NCI-H1417 treated with DMSO at 0.1 percent for 48 hours (cell line): ENCODE measurements around the gene SLC22A31.

ENCODE experiments used
- DNase-seq: peaks from one replicate; lab custom pipeline; 2025; lab: John Stamatoyannopoulos, UW

Gene SLC22A31

GRCh38 chr16:89164847-89165680, 35.3 kb downstream of the SLC22A31 start:
- no peak for DNase-seq

GRCh38 chr16:89164436-89164835, 35.9 kb downstream of the SLC22A31 start:
- no peak for DNase-seq

- DNase-seq = no peak
Measured at GRCh38 chr16:89163297-89163696, 37.0 kb downstream of the SLC22A31 start.

DNA sequence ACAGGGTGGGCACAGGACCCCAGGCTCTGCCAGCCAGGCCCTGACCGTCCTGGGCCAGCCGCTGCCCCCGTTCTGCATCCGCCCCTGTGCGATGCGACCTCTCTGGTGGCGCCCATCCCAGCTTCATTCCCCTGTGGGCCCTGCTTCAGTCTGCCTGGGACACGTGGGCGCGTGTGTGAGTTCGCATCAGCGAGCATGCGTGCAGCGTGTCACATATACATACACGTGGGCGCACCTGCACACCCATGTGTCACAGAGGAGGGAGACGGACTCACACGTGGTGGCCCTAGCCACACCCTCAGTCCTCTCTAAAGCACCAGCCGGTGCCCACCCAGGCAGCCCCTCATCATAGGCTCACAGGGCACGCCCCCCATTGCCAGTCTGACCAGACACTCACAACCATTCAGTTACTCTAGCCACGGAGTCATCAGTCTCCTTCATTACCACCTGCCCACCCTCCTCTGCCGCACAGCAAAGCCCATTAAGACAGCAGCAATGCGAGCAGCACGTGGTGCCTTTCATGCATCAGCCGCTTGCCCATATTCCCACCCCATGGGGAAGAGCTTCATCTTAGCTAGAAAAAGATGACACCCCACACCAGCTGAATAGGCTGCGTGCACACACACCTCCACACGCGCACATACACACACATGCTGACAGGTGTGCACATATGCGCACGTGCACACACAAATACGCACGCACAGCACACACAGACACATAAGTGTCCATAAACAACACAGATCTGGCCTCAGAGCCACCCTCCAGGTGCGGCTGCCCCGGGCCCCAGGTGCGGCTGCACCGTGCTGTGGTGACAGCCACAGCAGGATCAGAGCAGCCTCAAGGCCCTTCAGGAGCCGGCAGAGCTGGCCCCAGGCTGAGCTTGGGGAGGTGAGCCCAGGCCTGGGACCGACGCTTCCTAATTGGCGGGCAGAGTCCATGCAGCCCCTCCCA, 38.3 kb downstream of the SLC22A31 start:
- DNase-seq = no peak

GRCh38 chr16:89160977-89161701, 39.2 kb downstream of the SLC22A31 start:
- no peak for DNase-seq

DNA sequence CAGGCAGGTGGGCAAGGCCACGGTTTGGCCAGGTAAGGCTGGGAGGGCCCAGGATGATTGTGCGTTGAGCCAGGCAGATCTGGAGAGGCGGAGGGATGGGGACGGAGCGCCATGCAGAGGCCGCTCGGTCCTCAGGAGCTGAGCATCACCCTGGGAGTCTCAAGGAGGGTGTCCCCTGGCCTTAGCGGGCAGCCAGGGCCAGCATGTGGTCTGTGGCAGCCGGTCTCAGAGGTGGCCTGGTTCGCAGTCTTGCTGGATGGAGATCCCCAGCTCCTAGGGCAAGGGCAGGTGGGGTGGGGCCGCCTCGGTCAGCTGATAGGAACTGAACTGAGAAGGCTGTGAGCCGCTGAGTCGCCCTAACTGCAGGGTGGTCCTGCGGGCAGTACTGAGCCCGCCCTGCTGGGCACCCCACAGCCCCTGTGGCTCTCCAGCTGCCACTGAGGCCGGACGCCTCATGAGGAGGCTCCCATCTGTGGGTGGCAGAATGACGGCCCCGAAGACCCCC, 40.4 kb downstream of the SLC22A31 start:
- no peak for DNase-seq

DNA sequence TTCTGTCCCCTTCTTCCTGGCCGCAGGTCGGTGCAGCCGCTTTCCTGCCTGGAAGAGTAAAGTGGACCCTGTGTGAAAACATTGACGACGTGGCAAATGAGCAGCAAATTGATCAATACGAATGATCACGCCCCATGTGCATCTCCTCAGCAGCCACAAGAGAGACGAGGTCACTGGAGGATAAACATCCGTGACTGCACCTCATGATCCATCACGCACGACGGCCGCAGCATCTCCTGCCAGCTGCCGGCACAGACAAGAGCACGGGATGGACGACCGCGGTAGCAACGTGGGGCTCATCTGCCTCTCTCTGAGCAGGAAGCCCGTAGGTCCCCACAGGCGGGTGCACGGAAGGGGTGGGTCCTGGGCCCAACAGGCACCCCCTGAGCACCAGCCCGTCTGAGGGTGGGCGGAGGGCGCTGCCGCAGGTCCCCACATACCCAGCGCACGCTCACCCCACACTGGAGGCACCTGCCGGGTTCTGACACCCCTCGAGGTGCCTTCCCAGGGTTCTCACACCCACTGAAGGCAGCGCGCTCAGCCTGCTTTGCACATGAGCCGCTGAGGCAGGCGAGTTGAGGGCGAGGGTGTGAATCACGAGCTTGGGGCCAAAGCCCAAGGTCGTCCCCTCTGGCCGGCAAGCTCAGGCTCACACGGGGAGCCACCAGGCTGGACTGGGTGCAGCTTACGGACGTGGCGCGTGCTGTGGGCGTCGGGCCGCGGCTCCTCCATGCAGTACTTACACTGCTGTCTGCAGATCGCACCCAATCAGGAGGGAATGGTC, 41.1 kb downstream of the SLC22A31 start:
- DNase-seq = no peak

DNA sequence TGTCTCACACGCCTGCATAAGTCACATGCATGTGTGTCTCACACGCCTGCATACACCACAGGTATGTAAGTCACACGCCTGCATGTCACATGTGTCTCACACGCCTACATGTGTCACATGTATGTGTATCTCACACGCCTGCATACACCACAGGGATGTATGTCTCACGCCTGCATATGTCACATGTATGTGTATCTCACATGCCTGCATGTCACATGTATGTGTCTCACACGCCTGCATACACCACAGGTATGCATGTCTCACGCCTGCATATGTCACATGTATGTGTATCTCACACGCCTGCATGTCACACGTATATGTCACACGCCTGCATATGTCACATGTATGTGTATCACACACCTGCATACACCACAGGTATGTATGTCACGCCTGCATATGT, 42.6 kb downstream of the SLC22A31 start:
- DNase-seq = no peak

- DNase-seq = no peak
Measured at GRCh38 chr16:89156740-89157645, 43.3 kb downstream of the SLC22A31 start.

GRCh38 chr16:89155851-89156739, 44.2 kb downstream of the SLC22A31 start:
- no peak for DNase-seq

- no peak for DNase-seq
Measured at GRCh38 chr16:89155184-89155679, 45.1 kb downstream of the SLC22A31 start.

- no peak for DNase-seq
Measured at GRCh38 chr16:89154390-89155183, 45.8 kb downstream of the SLC22A31 start.

GRCh38 chr16:89153848-89154271, 46.5 kb downstream of the SLC22A31 start:
- DNase-seq = no peak

DNA sequence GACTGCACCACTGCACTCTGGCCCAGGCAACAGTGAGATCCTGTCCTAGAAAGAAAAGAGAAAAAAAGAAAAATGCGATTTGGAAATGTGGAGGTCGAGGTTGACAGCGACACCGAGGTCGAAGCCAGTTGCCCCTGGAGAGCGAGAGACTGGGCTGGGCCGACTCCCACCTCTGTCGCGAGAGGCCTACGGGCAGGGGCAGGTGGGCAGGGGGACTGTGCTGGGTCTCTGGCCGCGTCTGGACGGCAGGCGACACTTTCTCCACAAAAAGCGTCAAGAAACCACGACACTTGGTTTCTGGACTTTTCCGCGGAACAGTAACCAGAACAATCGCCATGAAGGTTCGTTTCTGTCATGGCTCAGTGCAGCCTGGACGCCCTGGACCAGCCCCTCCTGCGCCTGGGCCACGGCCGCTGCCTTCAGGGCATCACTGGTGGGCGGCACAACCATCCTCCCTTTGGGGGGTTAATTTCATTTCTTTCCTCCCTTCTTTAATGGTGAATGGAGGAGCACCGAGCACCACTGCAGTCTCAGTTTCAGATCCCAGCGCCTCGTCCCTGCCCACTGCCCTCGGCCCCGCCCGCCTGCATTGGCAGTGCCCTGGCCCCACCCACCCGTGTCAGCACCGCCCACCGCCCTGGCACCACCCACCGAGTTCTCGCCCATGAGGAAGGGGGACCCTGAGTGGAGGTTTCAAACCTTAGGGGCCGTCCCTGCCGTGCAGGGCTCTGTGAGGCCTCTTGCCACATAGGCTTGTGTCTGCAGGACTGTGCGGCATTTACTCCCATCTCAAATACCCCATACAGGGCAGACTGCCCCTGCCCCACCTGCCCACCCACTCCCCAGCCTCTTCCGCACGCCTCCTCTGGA, 47.3 kb downstream of the SLC22A31 start:
- DNase-seq = no peak

GRCh38 chr16:89150981-89151380, 49.4 kb downstream of the SLC22A31 start:
- no peak for DNase-seq

DNA sequence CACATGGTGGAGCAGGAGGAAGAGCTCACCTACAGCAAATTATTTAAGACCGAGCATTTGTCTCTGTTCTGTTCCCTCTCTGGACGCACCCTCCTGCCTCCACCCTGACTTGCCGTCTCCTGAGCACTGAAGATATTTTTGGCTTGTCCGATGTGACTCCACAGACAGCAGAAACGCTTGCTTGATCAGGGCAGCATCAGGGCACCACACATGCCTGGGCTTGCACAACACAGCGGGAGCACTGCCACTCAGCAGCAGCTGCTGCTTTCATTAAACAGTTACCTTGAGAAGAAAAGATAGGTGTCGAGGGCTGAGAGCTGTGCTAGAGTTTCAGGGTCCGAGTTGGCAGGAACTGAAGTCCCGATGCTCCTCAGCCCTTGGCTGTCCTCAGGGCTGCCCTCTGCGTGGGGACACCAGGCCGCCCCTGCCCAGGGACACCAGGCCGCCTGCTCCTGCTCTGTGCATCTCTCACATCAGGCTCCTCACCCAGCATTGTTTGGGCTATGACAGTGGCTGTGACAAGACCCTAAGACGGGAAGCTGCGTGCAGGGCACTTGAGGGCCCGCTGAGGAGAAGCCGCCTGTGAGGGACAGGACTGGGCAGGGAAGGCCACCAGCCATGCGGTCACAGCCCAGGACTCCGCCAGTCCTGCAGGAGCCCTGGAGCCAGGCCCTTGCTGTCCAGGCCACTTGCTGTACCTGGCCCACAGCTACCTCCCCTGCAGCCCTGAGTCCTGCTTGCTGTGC, 50.1 kb downstream of the SLC22A31 start:
- no peak for DNase-seq
